ENCODE results near the gene TANC1. TPM values are rescaled to one million over a fixed set of nuclear protein-coding genes. Genes with fewer than 3 reads are reported as not detected.

TANC1 gene
- total RNA-seq, 1 experiment from 2014 or later, result 2.5 TPM

- WGBS (ENCODE audit: extremely low coverage, insufficient read length, low lambda C conversion rate), result no CpG with 5 or more reads among the region's 5 CpGs
- H3K9ac ChIP-seq (ENCODE audit: extremely low read depth, insufficient read length, low read length), result no peak overlapping the region
- H3T11ph ChIP-seq (ENCODE audit: low read length), result no peak overlapping the region
- H2BK15ac ChIP-seq (ENCODE audit: low read depth, low read length), result no peak overlapping the region
- no peaks in the 10 kb centered on the region for H3K9me3 Mint-ChIP-seq
- H2BK5ac ChIP-seq (ENCODE audit: insufficient read length, low read length), result no peak overlapping the region
- H3K23ac ChIP-seq (ENCODE audit: insufficient read length, low read depth, low read length), result no peak overlapping the region
- no peak overlapping the region for H3K18ac ChIP-seq (ENCODE audit: insufficient read length, low read depth, low read length)
- no peak overlapping the region for H3K4me2 ChIP-seq (ENCODE audit: insufficient read depth, insufficient read length, low read length)
- no peak overlapping the region for H2BK12ac ChIP-seq (ENCODE audit: insufficient read length, low read depth, low read length)
- H3K14ac ChIP-seq (ENCODE audit: insufficient read depth, low read length), result no peak overlapping the region
- no peak overlapping the region for H3K27ac ChIP-seq (ENCODE audit: insufficient read length, low read depth, low read length)
- H4K91ac ChIP-seq (ENCODE audit: insufficient read length, low read depth, low read length), result no peak overlapping the region
- H3K23me2 ChIP-seq (ENCODE audit: insufficient read length, low read depth, low read length, poor library complexity, severe bottlenecking), result no peaks in the 10 kb centered on the region
- 0 out of 2 replicates have a peak, but pooled peaks cover 2% of the 10 kb centered on the region for H3K4me1 ChIP-seq (ENCODE audit: insufficient read depth, low read length)
- H3K27me3 Mint-ChIP-seq (ENCODE audit: low read depth), result no peaks in the 10 kb centered on the region; the same call in 1 of the 2 replicates
- H3K4me1 Mint-ChIP-seq, result peaks cover 11% of the 10 kb centered on the region in 2 experiments
- H3K4ac ChIP-seq (ENCODE audit: low read depth, low read length), result no peak overlapping the region
- DNase-seq, result no peak
- no peak overlapping the region for H2BK120ac ChIP-seq (ENCODE audit: low read depth, low read length, poor library complexity, severe bottlenecking)
- no peaks in the 10 kb centered on the region for H3K79me1 ChIP-seq (ENCODE audit: insufficient read depth, low read depth, low read length, poor library complexity, severe bottlenecking)
- H3K56ac ChIP-seq (ENCODE audit: insufficient read length, low read depth, low read length), result no peak overlapping the region
- no peaks in the 10 kb centered on the region for H3K36me3 Mint-ChIP-seq (ENCODE audit: insufficient read depth in 1 of 3, low read depth in 3 of 3)
- H3K27ac Mint-ChIP-seq, result no peak overlapping the region
- no peak overlapping the region for H4K8ac ChIP-seq (replicated peaks; ENCODE audit: insufficient read length, low read depth, low read length)
- no peaks in the 10 kb centered on the region for H3K9me3 ChIP-seq (ENCODE audit: control insufficient read depth, low read depth, low read length)
- no peaks in the 10 kb centered on the region for H3K79me2 ChIP-seq (ENCODE audit: insufficient read depth, low read length)
- H2AK5ac ChIP-seq (ENCODE audit: insufficient read length, low read length), result no peak overlapping the region
- no peak overlapping the region for H2AFZ ChIP-seq (ENCODE audit: low read length)
- no peak overlapping the region for H3K4me3 Mint-ChIP-seq
- no peak for TF ChIP-seq CTCF (conservative IDR thresholded peaks at IDR 0.05)
- H4K20me1 ChIP-seq (ENCODE audit: control insufficient read depth, insufficient read depth, insufficient read length), result no peaks in the 10 kb centered on the region
- H4K5ac ChIP-seq (ENCODE audit: insufficient read length, low read depth, low read length), result no peak overlapping the region
- no peak overlapping the region for H2BK20ac ChIP-seq (ENCODE audit: low read depth, low read length, poor library complexity, severe bottlenecking)
- no peaks in the 10 kb centered on the region for H3K27me3 ChIP-seq (ENCODE audit: insufficient read depth, low read length)
Observed at GRCh38 chr2:159052157-159052601, 83.7 kb downstream of the TANC1 start.
